Suprapubic skin (tissue), 4 donors: ENCODE results near the gene RPS6KA2. TPM values are rescaled to one million over a fixed set of nuclear protein-coding genes. Genes with fewer than 3 reads are reported as not detected.
A peak's percentile ranks its signal among the peaks of the same experiment; 100 is the strongest.

Experiments used
- DNase-seq, 2 donors: peaks; one replicate each; pipeline ENCODE4 v3.0.0-alpha.2; 2019; ENCODE audit warnings: low spot score in 2 of 2
- H3K27ac ChIP-seq: fragments of 200-600 bp; sonication (generic); one replicate; pipeline ENCODE4 v1.5.1; 2019
- H3K27me3 ChIP-seq: fragments of 200-600 bp; sonication (generic); one replicate; pipeline ENCODE4 v1.5.1; 2019
- H3K36me3 ChIP-seq: fragments of 200-600 bp; sonication (generic); one replicate; pipeline ENCODE4 v1.5.1; 2019
- H3K4me1 ChIP-seq: fragments of 200-600 bp; sonication (generic); one replicate; pipeline ENCODE4 v1.5.1; 2019
- H3K4me3 ChIP-seq: fragments of 200-600 bp; sonication (generic); one replicate; pipeline ENCODE4 v1.5.1; 2019; ENCODE audit warnings: mild to moderate bottlenecking
- H3K9me3 ChIP-seq: fragments of 200-600 bp; sonication (generic); one replicate; pipeline ENCODE4 v1.5.1; 2019
- EP300 ChIP-seq: sonication (generic); formaldehyde crosslinking; IDR thresholded peaks from one replicate; pipeline ENCODE4 v1.6.1; 2017; ENCODE audit warnings: antibody characterized with exemption
- POLR2A ChIP-seq, 2 donors: fragments of 450-650 bp; IDR thresholded peaks; one replicate each; pipeline ENCODE4 v1.6.1; 2017; ENCODE audit warnings: antibody characterized with exemption in 2 of 2, mild to moderate bottlenecking in 2 of 2, moderate library complexity in 2 of 2
- POLR2AphosphoS5 ChIP-seq, 3 donors: sonication (generic); formaldehyde crosslinking; IDR thresholded peaks; one replicate each; pipeline ENCODE4 v1.6.1; 2017; ENCODE audit warnings: antibody characterized with exemption in 3 of 3
- WGBS: methylation state at CpG from one replicate; pipeline ENCODE4 v1.1.5; 2018; 5-methylcytosine and 5-hydroxymethylcytosine counted together
- total RNA-seq, 4 donors: library from RNA; depleted of rRNA; stranded (reverse); fragments of >200 nt; gene quantifications; one replicate each; pipeline ENCODE4 v1.1.0, GENCODE V29; 2016
- TF ChIP-seq, protein P1 (sequence below), 2 donors: fragments of 200-600 bp in 1 of 2; fragments of 450-650 bp in 1 of 2; sonication (generic) in 1 of 2; IDR thresholded peaks; one replicate each; pipeline ENCODE4 v1.5.1; 2016 to 2019; ENCODE audit warnings: antibody characterized with exemption in 2 of 2, mild to moderate bottlenecking in 1 of 2, moderate library complexity in 1 of 2

RPS6KA2 gene
- total RNA-seq, 4 donors from 2014 or later: 24.2 to 38.5 (median 32.3) TPM

DNA sequence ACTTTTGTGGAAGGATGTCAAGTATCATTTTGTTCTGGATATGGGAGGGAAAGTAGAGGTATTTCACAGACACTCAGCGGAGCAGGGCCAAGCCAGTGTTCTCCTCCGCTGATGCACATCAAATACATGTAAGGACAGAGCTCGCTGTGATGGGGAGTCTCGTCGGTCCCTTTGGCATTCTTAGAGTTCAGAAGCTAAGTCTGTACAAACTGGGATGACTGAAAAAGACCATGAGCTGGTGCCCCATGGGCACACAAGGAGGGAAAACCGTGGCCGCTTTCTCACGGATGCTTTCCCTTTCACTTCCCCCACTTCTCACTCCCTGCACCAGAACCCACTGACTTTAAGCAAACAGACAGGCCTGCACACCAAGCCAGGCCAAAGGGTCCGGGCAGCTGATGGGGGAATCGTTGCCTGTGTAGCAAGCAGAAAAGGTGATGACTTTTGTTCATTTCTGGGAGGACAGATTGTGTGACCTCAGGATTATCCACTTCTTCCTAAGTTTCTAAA lies 216.6 kb downstream of the RPS6KA2 start:
- Histone ChIP-seq H3K27me3 (no peaks in the 10 kb centered on the region), H3K36me3 (peaks cover 31% of the 10 kb centered on the region), H3K9me3 (no peaks in the 10 kb centered on the region), H3K4me1 (no peaks in the 10 kb centered on the region), H3K4me3 (no peak overlapping the region), H3K27ac (no peak overlapping the region)
- DNase-seq: peak in 1 of 2 donors; percentile 31
- TF ChIP-seq EP300 (no peak), POLR2A (IDR thresholded peaks at IDR 0.05) (no peak), POLR2AphosphoS5 (IDR thresholded peaks at IDR 0.05) (no peak)
- TF ChIP-seq, protein P1, sequence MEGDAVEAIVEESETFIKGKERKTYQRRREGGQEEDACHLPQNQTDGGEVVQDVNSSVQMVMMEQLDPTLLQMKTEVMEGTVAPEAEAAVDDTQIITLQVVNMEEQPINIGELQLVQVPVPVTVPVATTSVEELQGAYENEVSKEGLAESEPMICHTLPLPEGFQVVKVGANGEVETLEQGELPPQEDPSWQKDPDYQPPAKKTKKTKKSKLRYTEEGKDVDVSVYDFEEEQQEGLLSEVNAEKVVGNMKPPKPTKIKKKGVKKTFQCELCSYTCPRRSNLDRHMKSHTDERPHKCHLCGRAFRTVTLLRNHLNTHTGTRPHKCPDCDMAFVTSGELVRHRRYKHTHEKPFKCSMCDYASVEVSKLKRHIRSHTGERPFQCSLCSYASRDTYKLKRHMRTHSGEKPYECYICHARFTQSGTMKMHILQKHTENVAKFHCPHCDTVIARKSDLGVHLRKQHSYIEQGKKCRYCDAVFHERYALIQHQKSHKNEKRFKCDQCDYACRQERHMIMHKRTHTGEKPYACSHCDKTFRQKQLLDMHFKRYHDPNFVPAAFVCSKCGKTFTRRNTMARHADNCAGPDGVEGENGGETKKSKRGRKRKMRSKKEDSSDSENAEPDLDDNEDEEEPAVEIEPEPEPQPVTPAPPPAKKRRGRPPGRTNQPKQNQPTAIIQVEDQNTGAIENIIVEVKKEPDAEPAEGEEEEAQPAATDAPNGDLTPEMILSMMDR (IDR thresholded peaks at IDR 0.05): no peak
- 78% methylated on average over 10 of the region's 10 CpGs for WGBS

GRCh38 chr6:166408936-166409755 lies 217.9 kb downstream of the RPS6KA2 start:
- peak in 1 of 2 donors; percentile 39 for DNase-seq
- Histone ChIP-seq H3K27me3 (no peaks in the 10 kb centered on the region), H3K9me3 (no peaks in the 10 kb centered on the region), H3K27ac (no peak overlapping the region), H3K4me1 (no peaks in the 10 kb centered on the region), H3K4me3 (no peak overlapping the region), H3K36me3 (peaks cover 23% of the 10 kb centered on the region)
- 84% methylated on average over 21 of the region's 22 CpGs for WGBS
- no peak for TF ChIP-seq POLR2A (IDR thresholded peaks at IDR 0.05)
- TF ChIP-seq, protein P1 (IDR thresholded peaks at IDR 0.05): no peak
- no peak for TF ChIP-seq EP300
- no peak for TF ChIP-seq POLR2AphosphoS5 (IDR thresholded peaks at IDR 0.05)

GRCh38 chr6:166406197-166406596 lies 220.9 kb downstream of the RPS6KA2 start:
- Histone ChIP-seq H3K9me3 (no peaks in the 10 kb centered on the region), H3K27ac (no peak overlapping the region), H3K27me3 (no peaks in the 10 kb centered on the region), H3K4me1 (no peaks in the 10 kb centered on the region), H3K36me3 (no peaks in the 10 kb centered on the region), H3K4me3 (no peak overlapping the region)
- WGBS: no CpG with 5 or more reads among the region's 12 CpGs
- no peak for DNase-seq
- TF ChIP-seq, protein P1 (IDR thresholded peaks at IDR 0.05): no peak
- TF ChIP-seq POLR2AphosphoS5 (IDR thresholded peaks at IDR 0.05): no peak
- TF ChIP-seq EP300: no peak
- no peak for TF ChIP-seq POLR2A (IDR thresholded peaks at IDR 0.05)

- H3K9me3 ChIP-seq: no peaks in the 10 kb centered on the region
- no peaks in the 10 kb centered on the region for H3K4me1 ChIP-seq
- H3K27me3 ChIP-seq: no peaks in the 10 kb centered on the region
- no peak overlapping the region for H3K27ac ChIP-seq
- H3K36me3 ChIP-seq: no peaks in the 10 kb centered on the region
- TF ChIP-seq, protein P1 (IDR thresholded peaks at IDR 0.05): no peak
- TF ChIP-seq POLR2A (IDR thresholded peaks at IDR 0.05): no peak
- TF ChIP-seq EP300: no peak
- TF ChIP-seq POLR2AphosphoS5 (IDR thresholded peaks at IDR 0.05): no peak
- WGBS: 72% methylated on average over 7 of the region's 7 CpGs
- no peak overlapping the region for H3K4me3 ChIP-seq
- no peak for DNase-seq
Measured at GRCh38 chr6:166405386-166405785, 221.7 kb downstream of the RPS6KA2 start.

GRCh38 chr6:166402582-166403277 lies 224.3 kb downstream of the RPS6KA2 start:
- Histone ChIP-seq H3K4me1 (no peaks in the 10 kb centered on the region), H3K4me3 (no peak overlapping the region), H3K36me3 (no peaks in the 10 kb centered on the region), H3K9me3 (no peaks in the 10 kb centered on the region), H3K27ac (no peak overlapping the region), H3K27me3 (peaks cover 1% of the 10 kb centered on the region)
- WGBS: 52% methylated on average over 6 of the region's 6 CpGs
- DNase-seq: no peak
- no peak for TF ChIP-seq EP300
- TF ChIP-seq, protein P1 (IDR thresholded peaks at IDR 0.05): no peak
- TF ChIP-seq POLR2AphosphoS5 (IDR thresholded peaks at IDR 0.05): no peak
- TF ChIP-seq POLR2A (IDR thresholded peaks at IDR 0.05): no peak
